GM23248 (cell line): ENCODE results near the gene TBX1.

Source experiments
- EZH2 ChIP-seq: fragments of 200-600 bp; sonication (generic); IDR thresholded peaks from 2 replicates; pipeline ENCODE4 v1.6.1; 2018; ENCODE audit warnings: antibody characterized with exemption, mild to moderate bottlenecking; ENCODE audit not compliant: insufficient read depth, poor library complexity, severe bottlenecking
- EZH2phosphoT487 ChIP-seq: fragments of 200-600 bp; sonication (generic); IDR thresholded peaks from 2 replicates; pipeline ENCODE4 v1.6.1; 2018; ENCODE audit warnings: antibody characterized with exemption, moderate library complexity, mild to moderate bottlenecking, low read depth; ENCODE audit not compliant: insufficient read depth

DNA sequence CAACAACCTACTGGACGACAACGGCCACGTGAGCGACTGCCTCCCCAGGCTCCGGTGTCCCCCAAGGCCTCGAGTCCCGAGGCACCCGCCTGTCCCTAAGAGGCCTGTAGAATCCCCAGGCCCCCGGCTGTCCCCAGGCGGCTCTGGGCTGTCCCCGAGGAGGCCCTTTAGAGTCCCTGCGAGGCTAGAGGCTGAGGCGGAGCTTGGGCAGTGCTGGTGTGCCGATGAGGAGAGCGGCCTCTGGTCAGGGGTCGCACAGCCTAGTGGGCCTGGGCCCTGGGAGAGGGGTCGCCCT is 3.7 kb downstream of the TBX1 start:
- TF ChIP-seq EZH2 (no peak), EZH2phosphoT487 (no peak)
